Measurements from ENCODE around the gene AP2A1. TPM values are rescaled to one million over a fixed set of nuclear protein-coding genes. Genes with fewer than 3 reads are reported as not detected.

The AP2A1 gene
- total and polyA plus RNA-seq, 2 donors (not counting 3 experiments of a cell fraction or from before 2014, with no cell fraction given), result 108 to 113 TPM

DNA sequence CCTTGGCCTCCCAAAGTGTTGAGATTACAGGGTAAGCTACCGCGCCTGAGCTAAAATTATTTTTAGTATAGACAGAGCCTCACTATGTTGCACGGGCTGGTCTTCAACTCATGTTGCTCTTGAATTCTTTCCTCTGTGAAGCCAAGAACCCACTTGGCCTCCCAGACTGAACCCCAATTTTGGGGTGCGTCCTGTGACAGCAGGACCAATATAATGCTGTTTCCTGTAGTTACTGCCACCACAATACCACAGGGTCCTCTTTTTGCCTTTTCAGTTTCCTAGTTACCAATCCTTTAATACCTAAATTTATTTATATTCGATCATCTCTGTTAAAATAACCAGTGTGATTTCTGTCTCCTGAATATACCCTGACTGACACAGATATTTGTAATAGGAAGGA, 36.6 kb upstream of the AP2A1 start:
- H3K9me1 ChIP-seq (replicated peaks; ENCODE audit: control insufficient read depth, extremely low read depth, insufficient read depth, low read length), result no peaks in the 10 kb centered on the region
- dilution Hi-C loops (cut with MboI; ENCODE audit: extremely low pct_ligation_motif_present, low sequenced_read_pairs), result no loop called here
- H3K27ac ChIP-seq (ENCODE audit: insufficient read depth, low read depth, low read length), result no peak overlapping the region
- BruUV-seq (replicated peaks), result no TSS peak
- no peak overlapping the region for H3K4me2 ChIP-seq (ENCODE audit: insufficient read depth, low read length)
- H3K4me3 ChIP-seq (replicated peaks in 1 of 3; ENCODE audit: insufficient read depth in 1 of 3, low read depth in 1 of 3, low read length in 3 of 3), result no peak overlapping the region
- no peaks in the 10 kb centered on the region for H3K9me3 ChIP-seq (replicated peaks; ENCODE audit: control insufficient read depth, insufficient read depth, low read length)
- intact Hi-C loops (cut with micrococcal nuclease), result no loop called here
- H3K9ac ChIP-seq (replicated peaks; ENCODE audit: extremely low read depth, insufficient read depth, low read length), result no peak overlapping the region
- ChIA-PET CTCF (interaction anchor here (0.9 to 1.4 kb wide), 2 partner anchors 13 to 23 kb away, joined by 3 to 9 read pairs; no protein-coding TSS in a partner anchor), POLR2A (interaction anchor here (0.7 kb wide), 1 partner anchor 129 kb away, joined by 4 read pairs; no protein-coding TSS in a partner anchor)
- no peaks in the 10 kb centered on the region for H3K79me2 ChIP-seq (ENCODE audit: control insufficient read depth, insufficient read depth, low read length)
- no peaks in the 10 kb centered on the region for H3K36me3 ChIP-seq (ENCODE audit: control insufficient read depth in 2 of 2, extremely low read depth in 1 of 2, insufficient read depth in 2 of 2, low read length in 2 of 2)
- no peak overlapping the region for H2AFZ ChIP-seq (ENCODE audit: low read depth, low read length)
- H3K27me3 ChIP-seq (ENCODE audit: control insufficient read depth in 2 of 2, insufficient read depth in 2 of 2, low read length in 2 of 2), result no peaks in the 10 kb centered on the region
- H3K4me1 ChIP-seq (ENCODE audit: control insufficient read depth, extremely low read depth, insufficient read depth, low read length), result no peaks in the 10 kb centered on the region
- TF ChIP-seq EZH2 (IDR thresholded peaks at IDR 0.05; ENCODE audit: borderline replicate concordance, low read depth, low read length, severe bottlenecking) (no peak), FOS (IDR thresholded peaks at IDR 0.05; ENCODE audit: borderline replicate concordance, insufficient read depth, low read length) (no peak), POLR2AphosphoS5 (IDR thresholded peaks at IDR 0.05; ENCODE audit: insufficient read depth, low read depth, low read length) (no peak), GATA2 (IDR thresholded peaks at IDR 0.05; ENCODE audit: insufficient read depth, insufficient read length, low read depth, low read length) (no peak), MYC (IDR thresholded peaks at IDR 0.05; ENCODE audit: low read depth, low read length) (no peak), POLR2A (IDR thresholded peaks at IDR 0.05; ENCODE audit: low read depth, low read length) (no peak), JUN (IDR thresholded peaks at IDR 0.05; ENCODE audit: borderline replicate concordance, insufficient read depth, insufficient read length, low read depth) (no peak)
- TF ChIP-seq, protein P1, sequence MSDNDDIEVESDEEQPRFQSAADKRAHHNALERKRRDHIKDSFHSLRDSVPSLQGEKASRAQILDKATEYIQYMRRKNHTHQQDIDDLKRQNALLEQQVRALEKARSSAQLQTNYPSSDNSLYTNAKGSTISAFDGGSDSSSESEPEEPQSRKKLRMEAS (IDR thresholded peaks at IDR 0.05; ENCODE audit: insufficient read depth, insufficient read length), result no peak
- TF ChIP-seq, protein P2, sequence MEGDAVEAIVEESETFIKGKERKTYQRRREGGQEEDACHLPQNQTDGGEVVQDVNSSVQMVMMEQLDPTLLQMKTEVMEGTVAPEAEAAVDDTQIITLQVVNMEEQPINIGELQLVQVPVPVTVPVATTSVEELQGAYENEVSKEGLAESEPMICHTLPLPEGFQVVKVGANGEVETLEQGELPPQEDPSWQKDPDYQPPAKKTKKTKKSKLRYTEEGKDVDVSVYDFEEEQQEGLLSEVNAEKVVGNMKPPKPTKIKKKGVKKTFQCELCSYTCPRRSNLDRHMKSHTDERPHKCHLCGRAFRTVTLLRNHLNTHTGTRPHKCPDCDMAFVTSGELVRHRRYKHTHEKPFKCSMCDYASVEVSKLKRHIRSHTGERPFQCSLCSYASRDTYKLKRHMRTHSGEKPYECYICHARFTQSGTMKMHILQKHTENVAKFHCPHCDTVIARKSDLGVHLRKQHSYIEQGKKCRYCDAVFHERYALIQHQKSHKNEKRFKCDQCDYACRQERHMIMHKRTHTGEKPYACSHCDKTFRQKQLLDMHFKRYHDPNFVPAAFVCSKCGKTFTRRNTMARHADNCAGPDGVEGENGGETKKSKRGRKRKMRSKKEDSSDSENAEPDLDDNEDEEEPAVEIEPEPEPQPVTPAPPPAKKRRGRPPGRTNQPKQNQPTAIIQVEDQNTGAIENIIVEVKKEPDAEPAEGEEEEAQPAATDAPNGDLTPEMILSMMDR (IDR thresholded peaks at IDR 0.05; ENCODE audit: extremely low read depth in 1 of 2, insufficient read depth in 1 of 2, low read depth in 1 of 2, low read length in 2 of 2), result no peak
- no peak for FAIRE-seq
- no peak for DNase-seq (ENCODE audit: low read depth, low spot score)
- no peaks in the 10 kb centered on the region for H4K20me1 ChIP-seq (replicated peaks; ENCODE audit: control insufficient read depth, extremely low read depth, insufficient read depth, low read length)
